HEK293 (cell line): ENCODE results near the gene TLE3.

Source experiments
- CTCF ChIA-PET: fragments of 350-600 bp; formaldehyde crosslinking; extraction: SDS; loops from one replicate; lab custom pipeline; 2021; ENCODE audit warnings: antibody characterized with exemption; lab: Yijun Ruan, JAX
- POLR2A ChIA-PET: fragments of 300-600 bp; formaldehyde crosslinking; extraction: SDS; loops from one replicate; lab custom pipeline; 2020; ENCODE audit warnings: antibody characterized with exemption, inconsistent platforms; lab: Yijun Ruan, JAX
- H3K27ac ChIP-seq: fragments of 200-500 bp; sonication (Bioruptor generic); 2 replicates; pipeline ENCODE4 v1.5.1; 2014; ENCODE audit warnings: low read depth, low read length, control low read depth, inconsistent platforms; ENCODE audit errors: extremely low read depth
- H3K36me3 ChIP-seq, 2 experiments: fragments of 200-500 bp in 1 of 2; sonication (Bioruptor generic) in 1 of 2; 1 replicate in 1 of 2; 2 replicates in 1 of 2; pipeline ENCODE4 v1.5.1; 2014 to 2017; ENCODE audit warnings: inconsistent platforms in 2 of 2, low read length in 2 of 2; ENCODE audit not compliant: control insufficient read depth in 2 of 2, insufficient read depth in 1 of 2
- H3K4me1 ChIP-seq: fragments of 200-500 bp; sonication (Bioruptor generic); 2 replicates; pipeline ENCODE4 v1.5.1; 2014; ENCODE audit warnings: mild to moderate bottlenecking, low read length, inconsistent platforms; ENCODE audit not compliant: control insufficient read depth, insufficient read depth
- H3K4me3 ChIP-seq: 2 replicates; pipeline ENCODE4 v1.5.1; 2011; ENCODE audit warnings: low read depth, mild to moderate bottlenecking, control low read depth, low read length, moderate library complexity
- H3K9me3 ChIP-seq: fragments of 200-500 bp; sonication (Bioruptor generic); 2 replicates; pipeline ENCODE4 v1.5.1; 2014; ENCODE audit warnings: low read depth, low read length, inconsistent platforms; ENCODE audit not compliant: control insufficient read depth, insufficient read depth
- BCL11A ChIP-seq: fragments of 450-650 bp; formaldehyde crosslinking; IDR thresholded peaks from 2 replicates; pipeline ENCODE4 v1.5.1; 2016; ENCODE audit warnings: low read depth, missing biosample characterization, missing genetic modification characterization
- EGR2 ChIP-seq: fragments of 450-650 bp; formaldehyde crosslinking; IDR thresholded peaks from 2 replicates; pipeline ENCODE4 v1.5.1; 2016; ENCODE audit warnings: low read depth, missing biosample characterization, missing genetic modification characterization
- FEZF1 ChIP-seq: fragments of 450-650 bp; formaldehyde crosslinking; IDR thresholded peaks from 2 replicates; pipeline ENCODE4 v1.5.1; 2016; ENCODE audit warnings: missing biosample characterization, missing genetic modification characterization
- HOXD13 ChIP-seq: sonication (generic); formaldehyde crosslinking; IDR thresholded peaks from 2 replicates; pipeline ENCODE4 v1.8.0; 2022; ENCODE audit warnings: missing genetic modification reagents, borderline replicate concordance
- IKZF3 ChIP-seq: fragments of 450-650 bp; IDR thresholded peaks from 2 replicates; pipeline ENCODE4 v1.5.0; 2018; ENCODE audit warnings: missing biosample characterization, mild to moderate bottlenecking, missing genetic modification characterization, moderate library complexity
- INSM2 ChIP-seq: fragments of 450-650 bp; formaldehyde crosslinking; IDR thresholded peaks from 2 replicates; pipeline ENCODE4 v1.5.1; 2016; ENCODE audit warnings: missing biosample characterization, missing genetic modification characterization
- PRDM4 ChIP-seq: fragments of 450-650 bp; formaldehyde crosslinking; IDR thresholded peaks from 2 replicates; pipeline ENCODE4 v1.5.1; 2017; ENCODE audit warnings: missing biosample characterization, missing genetic modification characterization
- TRIM28 ChIP-seq: IDR thresholded peaks from 2 replicates; pipeline ENCODE4 v1.6.1; 2011; ENCODE audit warnings: low read length, control low read depth, borderline replicate concordance
- ZBTB1 ChIP-seq: fragments of 450-650 bp; formaldehyde crosslinking; IDR thresholded peaks from 2 replicates; pipeline ENCODE4 v1.5.1; 2016; ENCODE audit warnings: missing biosample characterization, missing genetic modification characterization
- ZBTB6 ChIP-seq: fragments of 450-650 bp; formaldehyde crosslinking; IDR thresholded peaks from 2 replicates; pipeline ENCODE4 v1.5.1; 2017; ENCODE audit warnings: missing biosample characterization, missing genetic modification characterization
- ZFP3 ChIP-seq: fragments of 450-650 bp; formaldehyde crosslinking; IDR thresholded peaks from 2 replicates; pipeline ENCODE4 v1.5.1; 2016; ENCODE audit warnings: low read depth, missing biosample characterization, missing genetic modification characterization
- ZFP37 ChIP-seq: fragments of 450-650 bp; formaldehyde crosslinking; IDR thresholded peaks from 2 replicates; pipeline ENCODE4 v1.5.1; 2016; ENCODE audit warnings: missing biosample characterization, missing genetic modification characterization
- ZNF114 ChIP-seq: fragments of 450-650 bp; formaldehyde crosslinking; IDR thresholded peaks from 2 replicates; pipeline ENCODE4 v1.5.0; 2017; ENCODE audit warnings: missing biosample characterization, missing genetic modification characterization
- ZNF174 ChIP-seq: fragments of 450-650 bp; formaldehyde crosslinking; IDR thresholded peaks from 2 replicates; pipeline ENCODE4 v1.5.0; 2017; ENCODE audit warnings: missing biosample characterization, mild to moderate bottlenecking, missing genetic modification characterization
- ZNF175 ChIP-seq: fragments of 450-650 bp; formaldehyde crosslinking; IDR thresholded peaks from 2 replicates; pipeline ENCODE4 v1.5.1; 2016; ENCODE audit warnings: missing biosample characterization, missing genetic modification characterization
- ZNF280D ChIP-seq: fragments of 450-650 bp; formaldehyde crosslinking; IDR thresholded peaks from 2 replicates; pipeline ENCODE4 v1.5.1; 2016; ENCODE audit warnings: missing biosample characterization, missing genetic modification characterization
- ZNF341 ChIP-seq: fragments of 450-650 bp; formaldehyde crosslinking; IDR thresholded peaks from 2 replicates; pipeline ENCODE4; 2016; ENCODE audit warnings: low read depth, missing biosample characterization, missing genetic modification characterization
- ZNF48 ChIP-seq: fragments of 450-650 bp; formaldehyde crosslinking; IDR thresholded peaks from 2 replicates; pipeline ENCODE4 v1.5.1; 2016; ENCODE audit warnings: missing biosample characterization, missing genetic modification characterization
- ZNF488 ChIP-seq: fragments of 450-650 bp; formaldehyde crosslinking; IDR thresholded peaks from 2 replicates; pipeline ENCODE4 v1.5.1; 2016; ENCODE audit warnings: missing biosample characterization, missing genetic modification characterization
- ZNF558 ChIP-seq: fragments of 450-650 bp; formaldehyde crosslinking; IDR thresholded peaks from 2 replicates; pipeline ENCODE4 v1.5.1; 2016; ENCODE audit warnings: missing biosample characterization, missing genetic modification characterization
- ZNF629 ChIP-seq: fragments of 450-650 bp; formaldehyde crosslinking; IDR thresholded peaks from 2 replicates; pipeline ENCODE4 v1.5.1; 2017; ENCODE audit warnings: missing biosample characterization, missing genetic modification characterization
- ZNF654 ChIP-seq: fragments of 450-650 bp; formaldehyde crosslinking; IDR thresholded peaks from 2 replicates; pipeline ENCODE4 v1.5.1; 2016; ENCODE audit warnings: low read depth, missing biosample characterization, missing genetic modification characterization
- ZNF670 ChIP-seq: fragments of 450-650 bp; formaldehyde crosslinking; IDR thresholded peaks from 2 replicates; pipeline ENCODE4 v1.5.1; 2016; ENCODE audit warnings: missing biosample characterization, missing genetic modification characterization, low read depth
- ZNF692 ChIP-seq: fragments of 450-650 bp; formaldehyde crosslinking; IDR thresholded peaks from 2 replicates; pipeline ENCODE4 v1.5.1; 2016; ENCODE audit warnings: missing biosample characterization, missing genetic modification characterization
- ZNF791 ChIP-seq: fragments of 450-650 bp; formaldehyde crosslinking; IDR thresholded peaks from 2 replicates; pipeline ENCODE4 v1.5.1; 2016; ENCODE audit warnings: missing biosample characterization, missing genetic modification characterization

The TLE3 gene

GRCh38 chr15:70097321-70098152 lies at the start of gene TLE3:
Gene TLE3 (minus strand): TSS chr15:70097917. CDS start chr15:70096798, 1,119 bp downstream.
- H3K27ac ChIP-seq, result peak within 1 kb of the TSS; percentile 99
- H3K4me3 ChIP-seq, result peak within 1 kb of the TSS; percentile 92
- no peaks in the 10 kb centered on the region for H3K9me3 ChIP-seq
- H3K36me3 ChIP-seq, result peaks cover 13 to 31% of the 10 kb centered on the region in 2 experiments; a peak in 2 of 3 replicates
- peaks cover 34% of the 10 kb centered on the region for H3K4me1 ChIP-seq
- ChIA-PET POLR2A (interaction anchor here (0.6 to 7.0 kb wide), 41 partner anchors 9 to 689 kb away, joined by 3 to 134 read pairs (median 4); partner anchors contain the start of gene RPLP1), CTCF (interaction anchor here (0.5 to 2.0 kb wide), 10 partner anchors 32 to 486 kb away, joined by 3 to 5 read pairs (median 3); no protein-coding TSS in a partner anchor)
- TF ChIP-seq HOXD13 (CRISPR knock-in tag) (0 out of 2 replicates have a peak, but pooled peaks have one; percentile 76), ZFP3 (tag by site-specific recombination) (peak; percentile 65; the same call in 1 of the 2 replicates), ZNF692 (peak; percentile 95), INSM2 (tag by site-specific recombination) (peak; percentile 93), ZNF114 (tag by site-specific recombination) (no peak), TRIM28 (no peak), ZNF670 (tag by site-specific recombination) (no peak), ZNF175 (tag by site-specific recombination) (no peak), PRDM4 (tag by site-specific recombination) (peak; percentile 64), ZNF629 (tag by site-specific recombination) (peak; percentile 89), ZNF174 (no peak), EGR2 (no peak; the same call in 1 of the 2 replicates), ZNF488 (peak; percentile 59; the same call in 1 of the 2 replicates), ZNF654 (tag by site-specific recombination) (peak; percentile 41; the same call in 1 of the 2 replicates), ZFP37 (tag by site-specific recombination) (peak; percentile 99), ZNF558 (tag by site-specific recombination) (peak; percentile 63), ZNF280D (tag by site-specific recombination) (no peak; the same call in 1 of the 2 replicates), ZNF791 (0 out of 2 replicates have a peak, but pooled peaks have one; percentile 8), IKZF3 (tag by site-specific recombination) (no peak), ZNF48 (tag by site-specific recombination) (no peak), ZBTB1 (tag by site-specific recombination) (no peak), ZBTB6 (tag by site-specific recombination) (no peak; the same call in 1 of the 2 replicates), FEZF1 (tag by site-specific recombination) (peak; percentile 82), ZNF341 (tag by site-specific recombination) (peak; percentile 97), BCL11A (tag by site-specific recombination) (peak; percentile 88; the same call in 1 of the 2 replicates)
